ENCODE results near the gene PCDHGB6.
"Not testable (repeated sequence)": the region's sequence is repeated elsewhere in the genome, so short reads cannot be mapped to it uniquely, and the experiment has no call there.

PCDHGB6 gene

DNA sequence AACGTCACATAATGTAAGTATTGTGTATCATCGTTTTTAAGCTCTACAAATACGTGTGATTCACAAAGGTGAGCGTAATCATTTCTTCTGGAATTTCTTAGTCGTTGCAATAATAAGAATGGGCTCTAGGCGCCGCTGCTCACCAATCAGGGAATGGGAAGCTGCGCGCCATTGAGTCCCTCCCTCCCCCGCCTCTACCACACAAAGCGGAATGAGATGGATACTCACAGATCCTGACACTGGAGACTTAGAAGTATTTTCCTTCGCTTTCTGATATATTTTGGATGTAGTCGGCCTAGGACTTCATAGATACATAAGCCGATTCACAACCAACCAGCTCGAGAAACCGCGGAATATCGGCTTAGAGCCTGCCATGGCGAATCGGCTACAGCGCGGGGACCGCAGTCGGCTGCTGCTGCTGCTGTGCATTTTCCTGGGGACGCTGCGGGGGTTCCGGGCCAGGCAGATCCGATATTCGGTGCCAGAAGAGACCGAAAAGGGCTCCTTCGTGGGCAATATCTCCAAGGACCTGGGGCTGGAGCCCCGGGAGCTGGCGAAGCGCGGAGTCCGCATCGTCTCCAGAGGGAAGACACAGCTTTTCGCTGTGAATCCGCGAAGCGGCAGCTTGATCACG lies 13.2 kb downstream of the PCDHGB6 start, which contains the start of gene PCDHGA11:
PCDHGA11 (plus strand) TSS at position 197 of the 634 bp plus-strand sequence; CDS start at position 374, 177 bp downstream.
- Histone ChIP-seq H3K4me1 (ENCODE audit: control insufficient read depth, insufficient read depth, low read length) (no peaks in the 10 kb centered on the region), H3K9me3 (ENCODE audit: control insufficient read depth, insufficient read depth, low read length) (no peaks in the 10 kb centered on the region), H3K4me3 (ENCODE audit: low read length) (peak within 1 kb of the TSS; percentile 52; the same call in 1 of the 2 replicates), H3K27ac (ENCODE audit: low read length) (no peak within 1 kb of the TSS), H3K36me3 (ENCODE audit: control insufficient read depth, insufficient read depth, low read length) (no peaks in the 10 kb centered on the region), H3K27me3 (ENCODE audit: control insufficient read depth, insufficient read depth, low read length) (no peaks in the 10 kb centered on the region)
- DNase-seq (ENCODE audit: low read depth, low spot score) = no peak
- WGBS (ENCODE audit: insufficient coverage, insufficient read length) = no CpG with 5 or more reads among the region's 42 CpGs

GRCh38 chr5:141421489-141421855 lies 13.7 kb downstream of the PCDHGB6 start:
- no CpG with 5 or more reads among the region's 13 CpGs for WGBS (ENCODE audit: insufficient coverage, insufficient read length)
- Histone ChIP-seq H3K4me1 (ENCODE audit: control insufficient read depth, insufficient read depth, low read length) (no peaks in the 10 kb centered on the region), H3K36me3 (ENCODE audit: control insufficient read depth, insufficient read depth, low read length) (no peaks in the 10 kb centered on the region), H3K27ac (ENCODE audit: low read length) (no peak overlapping the region), H3K4me3 (ENCODE audit: low read length) (peak overlapping the region; percentile 52; the same call in 1 of the 2 replicates), H3K9me3 (ENCODE audit: control insufficient read depth, insufficient read depth, low read length) (no peaks in the 10 kb centered on the region), H3K27me3 (ENCODE audit: control insufficient read depth, insufficient read depth, low read length) (no peaks in the 10 kb centered on the region)
- DNase-seq (ENCODE audit: low read depth, low spot score) = no peak

- DNase-seq (ENCODE audit: low read depth, low spot score) = no peak
- no peaks in the 10 kb centered on the region for H3K9me3 ChIP-seq (ENCODE audit: control insufficient read depth, insufficient read depth, low read length)
- H3K27me3 ChIP-seq (ENCODE audit: control insufficient read depth, insufficient read depth, low read length) = no peaks in the 10 kb centered on the region
- no peak overlapping the region for H3K4me3 ChIP-seq (ENCODE audit: low read length)
- no peaks in the 10 kb centered on the region for H3K36me3 ChIP-seq (ENCODE audit: control insufficient read depth, insufficient read depth, low read length)
- H3K27ac ChIP-seq (ENCODE audit: low read length) = no peak overlapping the region
- WGBS (ENCODE audit: insufficient coverage, insufficient read length) = no CpG with 5 or more reads among the region's 42 CpGs
- H3K4me1 ChIP-seq (ENCODE audit: control insufficient read depth, insufficient read depth, low read length) = no peaks in the 10 kb centered on the region
Observed at GRCh38 chr5:141422742-141423291, 15.0 kb downstream of the PCDHGB6 start.

- H3K4me1 ChIP-seq (ENCODE audit: control insufficient read depth, insufficient read depth, low read length) = no peaks in the 10 kb centered on the region
- no peak overlapping the region for H3K27ac ChIP-seq (ENCODE audit: low read length)
- H3K4me3 ChIP-seq (ENCODE audit: low read length) = no peak overlapping the region
- no CpG with 5 or more reads among the region's 53 CpGs for WGBS (ENCODE audit: insufficient coverage, insufficient read length)
- H3K9me3 ChIP-seq (ENCODE audit: control insufficient read depth, insufficient read depth, low read length) = no peaks in the 10 kb centered on the region
- no peak for DNase-seq (ENCODE audit: low read depth, low spot score)
- H3K27me3 ChIP-seq (ENCODE audit: control insufficient read depth, insufficient read depth, low read length) = no peaks in the 10 kb centered on the region
- 0 out of 2 replicates have a peak, but pooled peaks cover 3% of the 10 kb centered on the region for H3K36me3 ChIP-seq (ENCODE audit: control insufficient read depth, insufficient read depth, low read length)
Observed at GRCh38 chr5:141427783-141428426, 20.1 kb downstream of the PCDHGB6 start.

- WGBS (ENCODE audit: insufficient coverage, insufficient read length) = no CpG with 5 or more reads among the region's 33 CpGs
Observed at GRCh38 chr5:141430332-141431113, 22.7 kb downstream of the PCDHGB6 start, which contains the start of gene PCDHGA12. TSS of gene PCDHGA12 (plus strand) at chr5:141430507. CDS start at chr5:141430760, 253 bp downstream.

DNA sequence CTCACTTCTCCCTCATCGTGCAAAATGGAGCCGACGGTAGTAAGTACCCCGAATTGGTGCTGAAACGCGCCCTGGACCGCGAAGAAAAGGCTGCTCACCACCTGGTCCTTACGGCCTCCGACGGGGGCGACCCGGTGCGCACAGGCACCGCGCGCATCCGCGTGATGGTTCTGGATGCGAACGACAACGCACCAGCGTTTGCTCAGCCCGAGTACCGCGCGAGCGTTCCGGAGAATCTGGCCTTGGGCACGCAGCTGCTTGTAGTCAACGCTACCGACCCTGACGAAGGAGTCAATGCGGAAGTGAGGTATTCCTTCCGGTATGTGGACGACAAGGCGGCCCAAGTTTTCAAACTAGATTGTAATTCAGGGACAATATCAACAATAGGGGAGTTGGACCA lies 23.5 kb downstream of the PCDHGB6 start:
- Histone ChIP-seq H3K27me3 (ENCODE audit: control insufficient read depth, insufficient read depth, low read length) (no peaks in the 10 kb centered on the region), H3K36me3 (ENCODE audit: control insufficient read depth, insufficient read depth, low read length) (0 out of 2 replicates have a peak, but pooled peaks cover 3% of the 10 kb centered on the region), H3K4me1 (ENCODE audit: control insufficient read depth, insufficient read depth, low read length) (no peaks in the 10 kb centered on the region), H3K9me3 (ENCODE audit: control insufficient read depth, insufficient read depth, low read length) (no peaks in the 10 kb centered on the region), H3K27ac (ENCODE audit: low read length) (no peak overlapping the region), H3K4me3 (ENCODE audit: low read length) (no peak overlapping the region)
- no peak for DNase-seq (ENCODE audit: low read depth, low spot score)
- no CpG with 5 or more reads among the region's 37 CpGs for WGBS (ENCODE audit: insufficient coverage, insufficient read length)

More at GRCh38 chr5:141430332-141431113, 22.7 kb downstream of the PCDHGB6 start, which contains the start of gene PCDHGA12:
- DNase-seq (ENCODE audit: low read depth, low spot score) = no peak
- no peaks in the 10 kb centered on the region for H3K9me3 ChIP-seq (ENCODE audit: control insufficient read depth, insufficient read depth, low read length)
- no peaks in the 10 kb centered on the region for H3K27me3 ChIP-seq (ENCODE audit: control insufficient read depth, insufficient read depth, low read length)
- no peaks in the 10 kb centered on the region for H3K4me1 ChIP-seq (ENCODE audit: control insufficient read depth, insufficient read depth, low read length)
- 0 out of 2 replicates have a peak, but pooled peaks cover 3% of the 10 kb centered on the region for H3K36me3 ChIP-seq (ENCODE audit: control insufficient read depth, insufficient read depth, low read length)
- no peak within 1 kb of the TSS for H3K27ac ChIP-seq (ENCODE audit: low read length)
- H3K4me3 ChIP-seq (ENCODE audit: low read length) = no peak within 1 kb of the TSS

GRCh38 chr5:141432308-141432707 lies 24.5 kb downstream of the PCDHGB6 start:
- not testable (repeated sequence) for H3K4me3 ChIP-seq (ENCODE audit: low read length); H3K4me1 ChIP-seq (ENCODE audit: control insufficient read depth, insufficient read depth, low read length); H3K27ac ChIP-seq (ENCODE audit: low read length); H3K36me3 ChIP-seq (ENCODE audit: control insufficient read depth, insufficient read depth, low read length); H3K27me3 ChIP-seq (ENCODE audit: control insufficient read depth, insufficient read depth, low read length); H3K9me3 ChIP-seq (ENCODE audit: control insufficient read depth, insufficient read depth, low read length); DNase-seq (ENCODE audit: low read depth, low spot score)
- WGBS (ENCODE audit: insufficient coverage, insufficient read length) = no CpG with 5 or more reads among the region's 38 CpGs

DNA sequence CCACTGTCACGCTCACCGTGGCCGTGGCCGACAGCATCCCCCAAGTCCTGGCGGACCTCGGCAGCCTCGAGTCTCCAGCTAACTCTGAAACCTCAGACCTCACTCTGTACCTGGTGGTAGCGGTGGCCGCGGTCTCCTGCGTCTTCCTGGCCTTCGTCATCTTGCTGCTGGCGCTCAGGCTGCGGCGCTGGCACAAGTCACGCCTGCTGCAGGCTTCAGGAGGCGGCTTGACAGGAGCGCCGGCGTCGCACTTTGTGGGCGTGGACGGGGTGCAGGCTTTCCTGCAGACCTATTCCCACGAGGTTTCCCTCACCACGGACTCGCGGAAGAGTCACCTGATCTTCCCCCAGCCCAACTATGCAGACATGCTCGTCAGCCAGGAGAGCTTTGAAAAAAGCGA lies 24.9 kb downstream of the PCDHGB6 start:
- not testable (repeated sequence) for H3K4me3 ChIP-seq (ENCODE audit: low read length); H3K27me3 ChIP-seq (ENCODE audit: control insufficient read depth, insufficient read depth, low read length); H3K27ac ChIP-seq (ENCODE audit: low read length); DNase-seq (ENCODE audit: low read depth, low spot score); H3K36me3 ChIP-seq (ENCODE audit: control insufficient read depth, insufficient read depth, low read length); H3K9me3 ChIP-seq (ENCODE audit: control insufficient read depth, insufficient read depth, low read length); H3K4me1 ChIP-seq (ENCODE audit: control insufficient read depth, insufficient read depth, low read length)
- WGBS (ENCODE audit: insufficient coverage, insufficient read length) = no CpG with 5 or more reads among the region's 29 CpGs

DNA sequence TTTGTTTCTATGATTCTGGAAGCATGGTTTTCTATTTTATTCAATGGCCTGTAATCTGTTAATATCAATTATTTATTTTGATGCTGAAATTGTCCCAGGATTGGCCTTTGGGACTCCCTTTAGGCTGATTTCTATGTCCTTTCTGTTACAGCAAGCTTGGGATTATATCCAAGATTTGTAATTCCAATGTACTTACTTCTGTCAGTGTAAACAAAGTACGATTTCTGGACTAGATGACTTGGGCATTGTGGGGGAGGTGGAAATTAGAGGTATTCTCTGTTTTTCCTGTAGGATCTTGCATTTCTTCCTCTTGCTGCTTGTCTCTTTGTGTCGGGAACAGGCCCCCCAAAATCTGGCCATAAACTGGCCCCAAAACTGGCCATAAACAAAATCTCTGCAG lies 26.2 kb downstream of the PCDHGB6 start:
- no peaks in the 10 kb centered on the region for H3K27me3 ChIP-seq (ENCODE audit: control insufficient read depth, insufficient read depth, low read length)
- no CpG with 5 or more reads among the region's 2 CpGs for WGBS (ENCODE audit: insufficient coverage, insufficient read length)
- H3K4me3 ChIP-seq (ENCODE audit: low read length) = no peak overlapping the region
- H3K36me3 ChIP-seq (ENCODE audit: control insufficient read depth, insufficient read depth, low read length) = 0 out of 2 replicates have a peak, but pooled peaks cover 3% of the 10 kb centered on the region
- H3K4me1 ChIP-seq (ENCODE audit: control insufficient read depth, insufficient read depth, low read length) = no peaks in the 10 kb centered on the region
- H3K27ac ChIP-seq (ENCODE audit: low read length) = no peak overlapping the region
- no peak for DNase-seq (ENCODE audit: low read depth, low spot score)
- no peaks in the 10 kb centered on the region for H3K9me3 ChIP-seq (ENCODE audit: control insufficient read depth, insufficient read depth, low read length)

DNA sequence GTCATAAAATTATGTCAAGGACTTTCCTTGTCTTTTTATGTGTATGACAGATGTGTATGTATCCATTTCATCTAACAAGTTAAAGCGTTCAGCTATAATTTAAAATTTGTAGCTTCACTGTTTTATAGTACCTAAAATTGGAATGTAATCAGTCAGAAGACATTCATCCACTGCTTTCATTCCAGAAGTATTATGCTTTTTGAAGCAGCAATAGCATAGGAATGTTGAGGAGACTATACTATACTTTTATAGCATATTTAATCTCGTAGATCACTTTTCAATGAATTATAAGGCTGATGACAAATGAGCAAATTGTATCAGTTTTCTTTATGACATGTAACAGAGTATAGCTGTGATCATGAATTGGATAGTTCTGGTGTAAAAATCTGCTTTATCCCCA lies 29.4 kb downstream of the PCDHGB6 start:
- H3K9me3 ChIP-seq (ENCODE audit: control insufficient read depth, insufficient read depth, low read length) = no peaks in the 10 kb centered on the region
- no peak overlapping the region for H3K27ac ChIP-seq (ENCODE audit: low read length)
- no peak for DNase-seq (ENCODE audit: low read depth, low spot score)
- H3K36me3 ChIP-seq (ENCODE audit: control insufficient read depth, insufficient read depth, low read length) = no peaks in the 10 kb centered on the region; the same call in 1 of the 2 replicates
- peaks cover 1% of the 10 kb centered on the region; the same call in 1 of the 2 replicates for H3K4me1 ChIP-seq (ENCODE audit: control insufficient read depth, insufficient read depth, low read length)
- no peak overlapping the region for H3K4me3 ChIP-seq (ENCODE audit: low read length)
- no CpG with 5 or more reads among the region's 2 CpGs for WGBS (ENCODE audit: insufficient coverage, insufficient read length)
- no peaks in the 10 kb centered on the region for H3K27me3 ChIP-seq (ENCODE audit: control insufficient read depth, insufficient read depth, low read length)
